Activated CD4-positive, alpha-beta T cell treated with anti-CD3 and anti-CD28 coated beads for 4 hours (primary cell): Measurements from ENCODE around the gene SURF6.
A peak's percentile ranks its signal among the peaks of the same experiment; 100 is the strongest.

Source experiments
- DNase-seq, 2 donors: peaks; one replicate each; pipeline ENCODE4 v3.0.0-alpha.2; 2020

The SURF6 gene

DNA sequence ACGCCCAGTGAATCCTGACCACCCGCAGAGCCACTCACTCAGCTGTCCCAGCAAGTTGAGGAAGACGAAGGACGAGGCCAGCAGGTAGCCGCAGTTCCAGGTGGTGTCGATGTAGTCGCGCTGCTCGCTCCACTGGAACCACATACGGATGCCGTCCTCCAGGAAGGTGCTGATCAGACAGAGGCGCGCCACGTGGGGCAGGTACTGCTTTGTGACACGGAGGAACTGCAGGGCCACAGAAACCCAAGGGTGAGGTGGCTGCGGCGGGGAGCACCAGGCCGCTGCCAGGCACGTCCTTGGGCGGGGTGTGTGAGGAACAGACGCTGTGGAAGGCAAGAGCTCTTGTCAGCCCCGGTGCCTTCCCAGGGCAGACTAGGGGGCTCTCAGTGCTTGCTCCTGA is 31.2 kb upstream of the SURF6 start:
- DNase-seq, result no peak

DNA sequence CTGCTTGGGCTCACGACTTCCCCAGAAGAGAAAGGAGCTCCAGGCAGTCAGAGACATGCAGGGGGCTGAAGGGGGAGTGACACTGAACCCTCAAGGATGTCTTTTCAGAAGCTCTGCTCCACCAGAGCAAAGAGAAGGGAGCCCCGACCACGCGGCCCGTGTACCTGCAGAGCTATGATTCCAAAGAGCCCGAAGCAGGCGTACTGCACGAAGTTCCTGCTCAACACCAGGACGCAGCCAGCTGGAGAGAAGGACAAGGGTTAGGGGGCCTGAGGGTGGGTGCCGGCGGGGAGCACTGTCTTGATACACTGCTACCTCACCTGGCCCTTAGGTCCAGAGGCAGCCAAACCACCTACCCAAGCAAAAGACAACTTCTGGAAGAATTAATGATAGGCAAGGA is 30.4 kb upstream of the SURF6 start:
- no peak for DNase-seq

GRCh38 chr9:133362359-133363044 is 26.5 kb upstream of the SURF6 start:
- DNase-seq, result no peak

DNA sequence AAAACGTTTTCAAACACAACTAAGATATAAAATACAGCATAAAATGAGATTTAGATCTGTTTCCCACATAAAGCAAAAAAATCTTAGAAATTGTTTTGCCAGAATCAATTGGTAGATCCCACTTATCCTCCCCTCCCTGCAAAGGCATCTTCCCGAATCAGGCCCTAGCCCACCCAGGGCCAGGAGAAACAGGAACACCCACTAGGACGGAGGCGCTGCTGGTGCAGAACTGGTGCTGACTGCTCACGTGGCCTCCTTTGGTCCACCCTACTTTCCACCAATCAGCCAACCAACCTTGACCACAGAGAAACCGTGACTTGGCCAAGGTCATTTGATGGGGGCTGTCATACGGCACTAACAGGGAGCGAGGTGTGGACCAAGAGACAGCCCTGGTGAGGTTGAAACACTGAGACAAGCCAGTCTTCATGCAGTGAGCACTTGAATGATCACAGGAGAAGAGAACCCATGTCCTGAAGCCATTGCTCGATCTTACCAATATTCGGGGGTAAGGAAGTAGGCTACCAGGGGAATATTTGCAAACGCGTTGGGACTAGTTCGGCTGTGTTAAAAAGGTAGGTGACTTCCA is 25.6 kb upstream of the SURF6 start:
- no peak for DNase-seq

- DNase-seq, result no peak
These were observed 24.7 kb upstream of the SURF6 start for GRCh38 chr9:133360400-133361393.

DNA sequence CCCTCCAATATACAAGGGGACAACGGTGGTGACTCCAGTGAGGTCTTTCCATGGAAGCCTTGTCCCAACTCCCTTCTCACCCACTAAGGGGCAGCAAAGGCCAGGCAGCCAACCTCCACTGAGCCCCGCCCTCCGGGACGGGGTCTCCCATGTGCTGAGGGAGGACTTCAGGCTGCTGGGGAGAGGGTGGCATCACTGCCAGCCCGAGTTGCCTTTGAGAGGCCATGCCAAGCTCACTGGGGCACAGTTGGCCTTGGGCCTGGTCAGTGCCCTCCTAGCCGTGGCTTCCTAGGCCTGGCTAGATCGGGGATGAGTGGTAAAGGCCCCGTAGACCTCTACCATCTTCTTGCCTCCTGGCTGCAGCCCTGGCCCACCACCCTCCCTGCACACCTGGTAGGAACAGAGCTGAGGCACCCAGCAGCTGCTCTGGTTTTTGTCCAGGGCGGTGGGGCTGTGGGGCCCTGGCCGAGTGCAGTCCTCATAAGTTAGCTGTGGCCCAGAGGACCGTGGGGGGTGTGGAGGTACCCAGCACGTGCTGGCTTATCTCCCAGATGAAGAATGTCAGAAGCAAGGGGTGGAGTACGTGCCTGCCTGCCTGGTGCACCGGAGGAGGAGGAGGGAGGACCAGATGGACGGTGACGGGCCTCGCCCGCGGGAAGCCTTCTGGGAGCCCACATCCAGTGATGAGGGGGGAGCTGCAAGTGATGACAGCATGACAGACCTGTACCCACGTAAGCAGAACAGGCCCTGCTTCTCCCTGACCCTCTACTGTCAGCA is 23.6 kb upstream of the SURF6 start:
- DNase-seq, result no peak

- no peak for DNase-seq
These were observed 21.7 kb upstream of the SURF6 start for GRCh38 chr9:133357656-133358055.

DNA sequence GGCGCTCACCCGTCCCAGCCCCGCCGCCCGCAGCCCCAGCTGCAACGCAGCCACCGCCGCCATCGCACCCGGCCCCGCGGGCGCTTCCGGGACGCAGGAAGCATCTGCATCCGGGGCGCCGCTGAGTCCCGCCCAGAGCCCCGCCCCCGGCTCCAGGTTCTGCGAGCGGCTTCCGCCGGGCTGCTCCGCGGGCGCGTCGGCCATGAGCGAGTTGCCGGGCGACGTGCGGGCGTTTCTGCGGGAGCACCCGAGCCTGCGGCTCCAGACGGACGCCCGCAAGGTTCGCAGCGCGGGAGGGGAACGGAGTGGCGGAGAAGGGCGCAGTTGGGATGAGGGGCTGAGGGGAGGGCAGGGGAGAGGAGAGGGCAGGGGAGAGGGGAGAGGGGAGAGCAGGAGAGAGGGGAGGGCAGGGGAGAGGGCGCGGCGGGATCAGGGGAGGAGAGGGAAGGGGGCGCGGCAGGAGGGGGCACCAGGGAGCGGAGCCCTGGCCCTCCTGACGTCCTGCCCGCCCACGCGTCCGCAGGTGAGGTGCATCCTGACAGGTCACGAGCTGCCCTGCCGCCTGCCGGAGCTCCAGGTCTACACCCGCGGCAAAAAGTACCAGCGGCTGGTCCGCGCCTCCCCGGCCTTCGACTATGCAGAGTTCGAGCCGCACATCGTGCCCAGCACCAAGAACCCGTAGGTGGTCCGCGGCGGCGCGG is 20.6 kb upstream of the SURF6 start, which contains the start of the genes SURF1 and SURF2:
SURF1 (minus strand) TSS at position 97 of the 701 bp plus-strand sequence; CDS start at position 63, 34 bp downstream.
SURF2 (plus strand) TSS at position 160 of the 701 bp plus-strand sequence; CDS start at position 203, 43 bp downstream.
- peak; percentile 88 to 89 for DNase-seq

- DNase-seq, result no peak
These were observed 19.9 kb upstream of the SURF6 start for GRCh38 chr9:133355881-133356357.

GRCh38 chr9:133354766-133355165 is 18.8 kb upstream of the SURF6 start:
- DNase-seq, result no peak

DNA sequence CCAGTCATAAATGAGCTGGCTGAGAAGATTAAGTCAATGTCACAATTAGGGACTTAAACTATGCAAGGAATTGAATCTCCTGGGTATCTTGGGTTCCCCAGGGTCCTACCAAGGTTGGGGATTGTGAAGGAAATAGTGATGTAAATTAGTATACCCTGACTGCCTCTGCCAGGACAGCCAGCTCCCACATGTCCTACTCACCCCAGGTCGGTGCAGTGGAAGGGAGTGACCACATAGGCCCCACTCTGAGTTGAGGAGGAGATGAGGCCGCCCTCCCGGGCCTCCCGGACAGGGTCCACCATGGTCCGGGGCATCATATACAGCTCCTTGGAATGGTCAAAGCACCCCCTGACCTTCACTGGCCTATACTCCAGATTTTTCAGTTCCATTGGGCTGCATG is 17.6 kb upstream of the SURF6 start:
- no peak for DNase-seq

GRCh38 chr9:133352635-133353340 is 16.8 kb upstream of the SURF6 start:
- no peak for DNase-seq

DNA sequence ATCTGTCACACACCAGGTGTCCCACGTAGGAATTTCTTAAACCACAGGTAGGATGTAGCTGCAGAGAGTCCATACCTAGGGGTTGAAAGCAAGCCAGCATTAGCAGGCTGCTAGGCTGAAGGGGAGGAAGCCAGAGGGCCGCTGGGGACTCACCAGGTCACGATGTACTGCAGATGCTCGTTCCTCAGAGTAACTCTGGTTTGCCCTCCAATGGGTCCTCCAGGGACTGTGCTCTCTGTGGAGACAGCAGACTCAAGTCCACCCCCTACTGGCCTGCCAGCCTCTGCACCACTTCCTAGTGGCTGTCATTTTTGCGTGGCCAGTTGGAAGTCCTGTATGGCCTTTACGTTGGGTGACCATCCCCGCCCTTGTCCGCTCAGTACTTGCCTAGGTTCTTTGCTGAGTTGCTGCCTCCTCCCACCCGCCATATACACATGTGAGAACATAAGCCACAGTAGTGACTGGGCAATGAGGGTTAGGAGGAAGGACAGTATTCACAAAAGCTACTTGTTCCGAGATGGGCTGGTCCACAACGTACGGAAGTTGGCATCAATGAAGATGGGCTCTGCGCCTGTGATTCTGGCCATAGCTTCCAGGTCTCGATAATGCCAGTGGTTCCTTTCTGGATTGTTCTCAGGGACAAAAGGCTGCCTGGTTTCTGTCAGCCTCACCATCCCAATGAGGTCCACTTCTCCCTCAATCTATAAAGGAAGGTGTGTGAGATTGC is 16.1 kb upstream of the SURF6 start:
- DNase-seq, result peak in 1 of 2 donors; percentile 31

DNA sequence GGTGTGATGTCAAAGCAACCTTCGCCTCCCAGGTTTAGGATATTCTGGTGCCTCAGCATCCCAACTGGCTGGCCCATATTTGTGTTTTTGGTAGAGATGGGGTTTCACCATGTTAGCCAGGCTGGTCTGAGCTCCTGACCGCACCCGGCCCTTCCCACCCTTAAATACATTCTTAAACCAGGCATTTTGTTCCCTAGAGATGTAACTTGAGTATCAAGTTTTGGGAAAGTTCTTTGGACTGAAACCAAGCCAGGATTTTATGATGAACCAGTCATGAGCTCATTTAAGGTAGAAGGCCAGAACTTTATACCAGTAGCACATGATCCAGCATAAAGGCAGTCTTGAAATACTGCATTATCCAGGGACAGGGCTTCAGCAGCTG is 15.5 kb upstream of the SURF6 start:
- no peak for DNase-seq

DNA sequence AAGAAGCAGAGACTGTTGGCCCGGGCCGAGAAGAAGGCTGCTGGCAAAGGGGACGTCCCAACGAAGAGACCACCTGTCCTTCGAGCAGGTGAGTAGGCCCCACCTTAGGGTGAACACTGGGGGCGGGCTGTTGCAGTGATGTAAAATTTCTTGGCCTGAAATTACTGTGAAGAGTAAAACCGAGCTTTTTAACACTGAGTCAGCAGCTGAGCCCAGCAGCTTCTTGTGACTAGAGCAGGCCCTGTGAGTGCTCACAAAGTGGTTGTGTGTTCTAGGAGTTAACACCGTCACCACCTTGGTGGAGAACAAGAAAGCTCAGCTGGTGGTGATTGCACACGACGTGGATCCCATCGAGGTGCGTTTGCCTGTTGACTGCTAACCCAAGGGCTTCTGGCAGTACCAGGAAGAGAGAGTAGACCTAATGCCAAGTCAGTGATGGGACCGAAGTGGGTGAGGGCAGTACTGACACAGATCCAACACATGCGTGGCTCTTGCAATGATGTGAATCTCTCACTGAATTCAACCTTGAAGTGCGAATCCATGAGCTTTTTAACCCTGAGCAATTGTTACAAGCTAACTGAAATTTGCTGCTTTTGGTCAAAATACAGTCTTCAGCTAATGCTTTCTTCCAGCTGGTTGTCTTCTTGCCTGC is 14.1 kb upstream of the SURF6 start:
- no peak for DNase-seq

DNA sequence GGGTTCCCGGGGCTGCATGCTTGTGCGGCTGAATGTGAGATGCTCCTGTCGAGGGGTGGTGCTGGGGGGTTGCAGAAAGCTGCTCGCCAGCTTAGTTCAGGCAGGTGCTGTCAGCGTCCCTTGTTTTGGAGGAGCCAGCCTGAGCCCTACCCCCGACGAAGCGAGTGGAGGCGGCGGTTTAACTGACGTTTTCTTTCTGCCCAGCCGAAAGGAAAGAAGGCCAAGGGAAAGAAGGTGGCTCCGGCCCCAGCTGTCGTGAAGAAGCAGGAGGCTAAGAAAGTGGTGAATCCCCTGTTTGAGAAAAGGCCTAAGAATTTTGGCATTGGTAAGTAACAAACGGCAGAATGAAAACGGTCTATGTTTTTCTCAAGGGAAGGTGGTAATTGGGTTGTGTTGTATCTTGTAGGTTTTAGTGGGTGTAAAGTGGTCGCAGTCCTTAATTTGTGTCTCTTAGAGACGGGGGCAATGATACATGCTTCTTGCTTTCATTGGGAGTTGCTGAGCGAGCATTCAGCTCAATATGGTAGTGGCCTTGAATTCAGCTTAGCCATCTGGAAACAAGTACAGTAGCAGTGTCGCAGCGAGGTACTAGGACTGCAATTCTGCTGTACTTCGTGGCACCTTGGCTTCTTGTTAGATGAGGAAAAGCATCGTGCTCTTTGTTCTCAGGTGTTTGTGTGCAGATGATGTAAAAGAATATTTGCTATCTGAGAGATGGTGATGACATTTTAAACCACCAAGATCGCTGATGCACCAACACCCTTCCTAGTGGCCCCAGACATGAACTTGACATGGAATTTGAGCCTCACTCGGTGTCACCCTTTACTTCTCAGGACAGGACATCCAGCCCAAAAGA is 13.0 kb upstream of the SURF6 start:
- DNase-seq, result no peak

DNA sequence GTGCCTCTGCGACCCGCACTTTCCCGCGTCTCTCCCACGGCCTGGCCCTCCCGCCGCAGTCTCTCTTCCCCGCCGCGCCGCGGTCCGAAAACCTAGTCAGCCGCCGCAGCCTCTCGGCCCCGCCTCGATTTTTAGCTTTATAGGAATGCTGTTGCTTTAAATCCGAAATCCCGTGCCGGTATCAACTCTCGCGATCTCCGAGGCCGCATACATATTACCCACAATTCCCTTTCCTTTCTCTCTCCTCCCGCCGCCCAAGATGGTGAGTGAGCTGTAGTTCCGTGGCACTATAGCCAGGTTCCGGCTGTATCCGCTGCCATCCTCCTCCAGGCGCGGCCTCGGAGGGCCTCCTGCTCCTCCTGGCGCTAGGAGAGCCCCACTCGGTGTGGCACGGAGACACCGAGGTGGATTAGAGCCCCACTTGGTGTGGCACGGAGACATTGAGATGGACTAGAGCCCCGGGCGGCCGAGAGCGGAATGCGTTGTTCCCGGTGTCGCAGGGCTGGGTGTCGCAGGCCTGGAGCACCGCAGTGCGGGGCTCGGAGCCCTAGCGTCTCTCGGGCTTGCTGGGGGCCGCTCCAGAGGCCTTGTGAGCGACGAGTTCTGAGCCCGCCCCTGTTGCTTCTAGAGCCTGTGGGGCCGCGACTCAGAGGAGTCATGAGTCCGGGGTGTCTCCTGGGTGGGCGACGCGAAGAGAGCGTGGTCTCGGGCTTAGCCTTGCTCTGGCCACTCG is 12.2 kb upstream of the SURF6 start, which contains the start of the genes MED22 and RPL7A:
MED22 (minus strand) TSS at position 147 of the 733 bp plus-strand sequence. CDS start 1,469 bp downstream, outside the sequence.
RPL7A (plus strand) TSS at position 234 of the 733 bp plus-strand sequence; CDS start at position 260, 26 bp downstream.
- peak; percentile 91 to 93 for DNase-seq

GRCh38 chr9:133347515-133347984 is 11.6 kb upstream of the SURF6 start:
- peak in 1 of 2 donors; percentile 55 for DNase-seq
